A549 (cell line): ENCODE measurements around the gene PLA2G4F. TPM values are rescaled to one million over a fixed set of nuclear protein-coding genes. Genes with fewer than 3 reads are reported as not detected.

Source experiments
- ATAC-seq, 2 experiments: fragments of 200-7000 bp in 1 of 2; fragments of >200 bp in 1 of 2; cut with Nextera tagmentation in 1 of 2; cut with Tn5 transposase in 1 of 2; 3 replicates each; pipeline versions ENCODE4 v1.8.0 to v1.9.1; 2018 to 2020; ENCODE audit warnings: mild to moderate bottlenecking in 1 of 2, moderate library complexity in 1 of 2
- CTCF ChIA-PET: fragments of 300-600 bp; sonication (Branson Sonifier 250); formaldehyde crosslinking; extraction: SDS; loops from one replicate; lab custom pipeline; 2021; ENCODE audit warnings: antibody characterized with exemption, inconsistent platforms; lab: Yijun Ruan, JAX
- POLR2A ChIA-PET: fragments of 350-600 bp; formaldehyde crosslinking; extraction: SDS; loops from one replicate; lab custom pipeline; 2021; ENCODE audit warnings: antibody characterized with exemption, inconsistent platforms; lab: Yijun Ruan, JAX
- DNase-seq, 2 experiments: peaks; one replicate each; pipeline versions ENCODE4 v3.0.0 to v3.0.0-alpha.2; 2011 to 2016; ENCODE audit warnings: low read depth in 1 of 2, low spot score in 1 of 2
- FAIRE-seq: peaks from 2 replicates; lab custom pipeline; 2011; peaks lifted over from hg19 to GRCh38; lab: Jason Lieb, UNC
- H3K27ac ChIP-seq, 2 experiments: fragments of >200 bp; sonication (Bioruptor Twin); formaldehyde crosslinking; 3 replicates each; pipeline ENCODE4 v1.5.1; 2016 to 2017
- H3K4me1 ChIP-seq: fragments of >200 bp; sonication (Bioruptor Twin); formaldehyde crosslinking; 3 replicates; pipeline ENCODE4 v1.6.1; 2016
- H3K4me2 ChIP-seq: fragments of >200 bp; sonication (Bioruptor Twin); formaldehyde crosslinking; 3 replicates; pipeline ENCODE4 v1.6.1; 2016
- H3K4me3 ChIP-seq: fragments of >200 bp; sonication (Bioruptor Twin); formaldehyde crosslinking; 3 replicates; pipeline ENCODE4 v1.5.1; 2016
- H3K9me3 ChIP-seq: fragments of >200 bp; sonication (Bioruptor Twin); formaldehyde crosslinking; 3 replicates; pipeline ENCODE4 v1.6.1; 2016
- CBX2 ChIP-seq: fragments of 200-600 bp; sonication (generic); IDR thresholded peaks from 2 replicates; pipeline ENCODE4 v1.6.1; 2016; ENCODE audit warnings: low read depth, mild to moderate bottlenecking, borderline replicate concordance
- EHF ChIP-seq: fragments of 250-450 bp; sonication (Bioruptor Pico); IDR thresholded peaks from 2 replicates; pipeline ENCODE4 v1.5.0; 2020; ENCODE audit warnings: mild to moderate bottlenecking
- HDAC2 ChIP-seq: fragments of 200-600 bp; sonication (generic); IDR thresholded peaks from 2 replicates; pipeline ENCODE4 v1.6.1; 2016
- HEYL ChIP-seq: fragments of 250-450 bp; sonication (Bioruptor Pico); IDR thresholded peaks from 2 replicates; pipeline ENCODE4 v1.8.0; 2021; ENCODE audit warnings: mild to moderate bottlenecking, moderate library complexity
- HOXA7 ChIP-seq: fragments of 250-450 bp; sonication (Bioruptor Pico); IDR thresholded peaks from 2 replicates; pipeline ENCODE4 v1.5.0; 2020; ENCODE audit warnings: mild to moderate bottlenecking, moderate library complexity
- JUN ChIP-seq, 2 experiments: fragments of >200 bp; sonication (Bioruptor Twin); formaldehyde crosslinking; IDR thresholded peaks; 2 replicates in 1 of 2; 3 replicates in 1 of 2; pipeline ENCODE4 v1.6.1; 2016 to 2017
- KDM5A ChIP-seq: fragments of 200-600 bp; sonication (generic); IDR thresholded peaks from 2 replicates; pipeline ENCODE4 v1.6.1; 2016; ENCODE audit warnings: antibody characterized with exemption, mild to moderate bottlenecking
- NFE2L2 ChIP-seq: fragments of 150-350 bp; conservative IDR thresholded peaks from 2 replicates; pipeline ENCODE4 v1.6.1; 2014; ENCODE audit warnings: low read length
- NPAS2 ChIP-seq: fragments of 250-450 bp; sonication (Bioruptor Pico); IDR thresholded peaks from 2 replicates; pipeline ENCODE4 v1.8.0; 2022; ENCODE audit warnings: mild to moderate bottlenecking, moderate library complexity, borderline replicate concordance
- PHF8 ChIP-seq: fragments of 200-600 bp; sonication (generic); IDR thresholded peaks from 2 replicates; pipeline ENCODE4 v1.6.1; 2016; ENCODE audit warnings: low read depth, mild to moderate bottlenecking, antibody characterized with exemption, moderate library complexity, borderline replicate concordance
- RAD21 ChIP-seq, 2 experiments: fragments of >200 bp in 1 of 2; sonication (Bioruptor Twin) in 1 of 2; formaldehyde crosslinking in 1 of 2; IDR thresholded peaks in 1 of 2; conservative IDR thresholded peaks in 1 of 2; 2 replicates in 1 of 2; 3 replicates in 1 of 2; pipeline ENCODE4 v1.6.1; 2012 to 2018; ENCODE audit warnings: inconsistent platforms in 1 of 2
- RFX5 ChIP-seq: fragments of 450-650 bp; IDR thresholded peaks from 2 replicates; pipeline ENCODE4 v1.7.1; 2014; ENCODE audit warnings: antibody characterized with exemption, mild to moderate bottlenecking, moderate library complexity
- RNF2 ChIP-seq: fragments of 200-600 bp; sonication (generic); IDR thresholded peaks from 2 replicates; pipeline ENCODE4 v1.6.1; 2016; ENCODE audit warnings: low read depth, mild to moderate bottlenecking, antibody characterized with exemption, moderate library complexity, borderline replicate concordance
- TFCP2L1 ChIP-seq: fragments of 250-450 bp; sonication (Bioruptor Pico); IDR thresholded peaks from 2 replicates; pipeline ENCODE4 v1.5.0; 2021; ENCODE audit warnings: mild to moderate bottlenecking
- ZC3H11A ChIP-seq: fragments of 450-650 bp; IDR thresholded peaks from 2 replicates; pipeline ENCODE4 v1.6.1; 2014; ENCODE audit warnings: antibody characterized with exemption, mild to moderate bottlenecking
- ZFP36 ChIP-seq: fragments of 450-650 bp; IDR thresholded peaks from 2 replicates; pipeline ENCODE4 v1.6.1; 2014; ENCODE audit warnings: borderline replicate concordance; ENCODE audit not compliant: partially characterized antibody
- ZNF302 ChIP-seq: fragments of 250-450 bp; sonication (Bioruptor Pico); IDR thresholded peaks from 2 replicates; pipeline ENCODE4 v1.9.0; 2021; ENCODE audit warnings: inconsistent platforms, mild to moderate bottlenecking, moderate library complexity
- ZSCAN20 ChIP-seq: fragments of 250-450 bp; sonication (Bioruptor Pico); IDR thresholded peaks from 2 replicates; pipeline ENCODE4 v1.8.0; 2022; ENCODE audit warnings: mild to moderate bottlenecking, moderate library complexity
- WGBS: methylation state at CpG from one replicate; pipeline ENCODE4 v1.1.6; 2017; ENCODE audit errors: missing lambda C conversion rate; 5-methylcytosine and 5-hydroxymethylcytosine counted together
- polyA plus RNA-seq, 4 experiments: library from polyadenylated mRNA; depleted of rRNA in 3 of 4; stranded (reverse); fragments of >200 nt; fragmentation: RNase III in 1 of 4; extraction: RNeasy Plus Mini Kit Qiagen cat#74134 plus additional on column Dnase treatment in 1 of 4; gene quantifications; 2 replicates in 3 of 4; 3 replicates in 1 of 4; pipeline ENCODE4 v1.2.3, GENCODE V29; 2011 to 2017
- TF ChIP-seq, protein P1 (sequence below): IDR thresholded peaks from 2 replicates; pipeline ENCODE4 v1.6.1; 2012
- TF ChIP-seq, protein P2 (sequence below): fragments of >200 bp; sonication (Bioruptor Twin); formaldehyde crosslinking; IDR thresholded peaks from 3 replicates; pipeline ENCODE4 v1.6.1; 2016
- TF ChIP-seq, protein P3 (sequence below): fragments of 150-350 bp; IDR thresholded peaks from 2 replicates; pipeline ENCODE4 v1.6.1; 2014; ENCODE audit warnings: low read depth, mild to moderate bottlenecking, low read length

Gene PLA2G4F
- polyA plus RNA-seq, 2 of the 4 experiments (the other 2 are of a cell fraction), result not detected

DNA sequence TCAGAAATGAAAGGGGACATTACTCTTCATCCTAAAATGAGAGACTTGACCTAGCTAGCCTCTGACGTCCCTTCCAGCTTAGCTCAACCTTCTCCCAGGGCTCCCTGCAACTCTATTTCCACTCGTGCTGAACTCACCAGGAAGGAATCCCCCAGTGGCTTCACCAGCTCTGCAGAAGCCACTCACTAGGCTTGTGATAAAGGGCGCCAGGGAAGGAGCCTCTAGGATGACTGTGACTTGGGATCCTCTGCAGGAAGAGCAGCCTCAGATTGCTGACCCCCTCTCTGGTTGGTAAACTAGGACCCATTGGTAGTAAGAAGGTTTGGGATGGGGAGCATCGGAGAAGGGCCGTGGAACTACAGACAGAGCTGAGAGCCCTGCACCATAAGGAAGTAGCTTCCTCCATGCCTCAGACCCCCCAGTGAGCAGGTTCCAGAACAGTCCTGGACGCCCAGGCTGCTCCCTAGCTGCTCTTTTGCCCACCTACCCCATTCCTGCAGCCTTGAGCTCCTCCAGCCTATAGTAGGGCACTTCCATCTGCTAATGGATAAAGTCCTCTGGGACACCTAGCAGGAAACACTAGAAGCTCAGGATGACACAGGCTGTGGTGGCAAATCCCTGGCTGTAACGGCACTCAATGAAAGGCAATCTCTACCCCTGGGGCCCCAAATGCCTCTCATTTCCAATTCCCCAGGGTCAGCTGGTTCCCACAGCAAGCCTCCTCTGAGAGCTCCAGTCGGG lies 26.0 kb downstream of the PLA2G4F start:
- TF ChIP-seq RFX5 (no peak), ZNF302 (CRISPR knock-in tag) (no peak), RNF2 (no peak), RAD21 (conservative IDR thresholded peaks at IDR 0.05 in 1 of 2, IDR thresholded peaks at IDR 0.05 in 1 of 2) (no peak), HDAC2 (no peak), JUN (IDR thresholded peaks at IDR 0.05) (no peak), ZC3H11A (no peak), ZFP36 (no peak), HOXA7 (CRISPR knock-in tag) (no peak), ZSCAN20 (CRISPR knock-in tag) (no peak), KDM5A (no peak), NFE2L2 (no peak), EHF (no peak), HEYL (CRISPR knock-in tag) (no peak), CBX2 (no peak), TFCP2L1 (CRISPR knock-in tag) (no peak)
- TF ChIP-seq, protein P1, sequence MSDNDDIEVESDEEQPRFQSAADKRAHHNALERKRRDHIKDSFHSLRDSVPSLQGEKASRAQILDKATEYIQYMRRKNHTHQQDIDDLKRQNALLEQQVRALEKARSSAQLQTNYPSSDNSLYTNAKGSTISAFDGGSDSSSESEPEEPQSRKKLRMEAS, result no peak
- TF ChIP-seq, protein P2, sequence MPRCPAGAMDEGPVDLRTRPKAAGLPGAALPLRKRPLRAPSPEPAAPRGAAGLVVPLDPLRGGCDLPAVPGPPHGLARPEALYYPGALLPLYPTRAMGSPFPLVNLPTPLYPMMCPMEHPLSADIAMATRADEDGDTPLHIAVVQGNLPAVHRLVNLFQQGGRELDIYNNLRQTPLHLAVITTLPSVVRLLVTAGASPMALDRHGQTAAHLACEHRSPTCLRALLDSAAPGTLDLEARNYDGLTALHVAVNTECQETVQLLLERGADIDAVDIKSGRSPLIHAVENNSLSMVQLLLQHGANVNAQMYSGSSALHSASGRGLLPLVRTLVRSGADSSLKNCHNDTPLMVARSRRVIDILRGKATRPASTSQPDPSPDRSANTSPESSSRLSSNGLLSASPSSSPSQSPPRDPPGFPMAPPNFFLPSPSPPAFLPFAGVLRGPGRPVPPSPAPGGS, result no peak
- TF ChIP-seq, protein P3, sequence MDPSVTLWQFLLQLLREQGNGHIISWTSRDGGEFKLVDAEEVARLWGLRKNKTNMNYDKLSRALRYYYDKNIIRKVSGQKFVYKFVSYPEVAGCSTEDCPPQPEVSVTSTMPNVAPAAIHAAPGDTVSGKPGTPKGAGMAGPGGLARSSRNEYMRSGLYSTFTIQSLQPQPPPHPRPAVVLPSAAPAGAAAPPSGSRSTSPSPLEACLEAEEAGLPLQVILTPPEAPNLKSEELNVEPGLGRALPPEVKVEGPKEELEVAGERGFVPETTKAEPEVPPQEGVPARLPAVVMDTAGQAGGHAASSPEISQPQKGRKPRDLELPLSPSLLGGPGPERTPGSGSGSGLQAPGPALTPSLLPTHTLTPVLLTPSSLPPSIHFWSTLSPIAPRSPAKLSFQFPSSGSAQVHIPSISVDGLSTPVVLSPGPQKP, result no peak
- TF ChIP-seq, all 56 proteins: peak for 0
- H3K27ac ChIP-seq, result no peak overlapping the region
- no peaks in the 10 kb centered on the region for H3K9me3 ChIP-seq
- ChIA-PET CTCF (interaction anchor here (0.6 to 1.6 kb wide), 8 partner anchors 14 to 147 kb away, joined by 3 to 4 read pairs (median 3); partner anchors contain the start of gene PLA2G4D), POLR2A (no interaction called here)
- no peak overlapping the region for H3K4me2 ChIP-seq
- H3K4me3 ChIP-seq, result no peak overlapping the region
- WGBS, result 48% methylated on average over 5 of the region's 8 CpGs
- ATAC-seq (no peak), DNase-seq (no peak), FAIRE-seq (no peak)
- H3K4me1 ChIP-seq, result peaks cover 15% of the 10 kb centered on the region

DNA sequence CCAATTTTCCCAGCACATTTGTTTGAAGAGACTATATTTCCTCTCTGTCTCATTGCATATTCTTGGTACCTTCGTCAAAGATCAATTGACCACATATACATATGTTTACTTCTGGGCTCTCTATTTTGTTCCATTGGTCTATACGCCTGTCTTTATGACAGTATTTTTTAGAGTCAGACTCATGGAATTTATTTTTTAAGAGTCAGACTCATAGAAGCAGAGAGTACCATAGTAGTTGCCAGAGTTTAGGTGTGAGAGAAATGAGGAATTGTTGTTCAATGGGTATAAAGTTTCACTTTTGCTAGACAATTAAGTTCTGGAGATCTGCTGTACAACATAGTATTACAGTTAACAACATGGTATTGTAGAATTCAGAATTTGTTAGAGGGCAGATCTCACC lies 27.1 kb downstream of the PLA2G4F start:
- ChIA-PET CTCF (interaction anchor here (1.4 kb wide), 1 partner anchor 34 kb away, joined by 3 read pairs; the partner anchor contains the start of gene PLA2G4D), POLR2A (no interaction called here)
- no peak for DNase-seq
- whole genome bisulfite sequencing, result 32% methylated on average over 2 of the region's 2 CpGs
- H3K4me2 ChIP-seq, result no peak overlapping the region
- H3K4me1 ChIP-seq, result peaks cover 5% of the 10 kb centered on the region; the same call in 2 of the 3 replicates
- H3K9me3 ChIP-seq, result no peaks in the 10 kb centered on the region
- TF ChIP-seq TFCP2L1 (CRISPR knock-in tag), result no peak
- H3K27ac ChIP-seq, result no peak overlapping the region
- no peak for ATAC-seq
- no peak overlapping the region for H3K4me3 ChIP-seq
- no peak for FAIRE-seq

DNA sequence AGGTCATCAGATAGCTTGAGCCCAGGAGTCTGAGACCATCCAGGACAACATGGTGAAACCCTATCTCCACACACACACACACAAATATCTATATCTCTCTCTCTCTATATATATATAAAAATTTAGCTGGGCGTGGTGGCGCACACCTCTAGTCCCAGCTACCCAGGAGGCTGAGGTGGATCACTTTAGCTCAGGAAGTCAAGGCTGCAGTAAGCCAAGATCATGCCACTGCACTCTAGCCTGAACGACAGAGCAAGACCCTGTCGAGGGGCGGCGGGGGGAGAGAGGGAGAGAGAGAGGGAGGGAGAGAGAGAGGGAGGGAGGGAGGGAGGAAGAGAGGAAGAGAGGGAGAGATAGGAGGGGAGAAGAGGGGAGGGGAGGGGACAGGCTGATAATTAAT lies 28.0 kb downstream of the PLA2G4F start:
- FAIRE-seq, result no peak
- no peak for DNase-seq
- H3K4me2 ChIP-seq, result no peak overlapping the region
- no peak overlapping the region for H3K27ac ChIP-seq
- no peak for TF ChIP-seq NPAS2 (CRISPR knock-in tag)
- TF ChIP-seq PHF8, result no peak
- ChIA-PET CTCF (interaction anchor here (0.8 to 1.7 kb wide), 2 partner anchors 10 to 140 kb away, joined by 3 to 7 read pairs; no protein-coding TSS in a partner anchor), POLR2A (no interaction called here)
- H3K4me3 ChIP-seq, result no peak overlapping the region
- 40% methylated on average over 1 of the region's 6 CpGs for WGBS
- H3K9me3 ChIP-seq, result no peaks in the 10 kb centered on the region
- no peaks in the 10 kb centered on the region for H3K4me1 ChIP-seq
- no peak for ATAC-seq
